ENCODE measurements around the gene GTPBP6. TPM values are rescaled to one million over a fixed set of nuclear protein-coding genes. Genes with fewer than 3 reads are reported as not detected.
"Not testable (repeated sequence)": the region's sequence is repeated elsewhere in the genome, so short reads cannot be mapped to it uniquely, and the experiment has no call there.

GTPBP6 gene
- polyA plus RNA-seq, 3 donors = 36.1 to 41.9 (median 36.6) TPM

- no peak for DNase-seq (ENCODE audit: low read depth in 3 of 3, low spot score in 2 of 3)
Observed at GRCh38 chrX:352181-352580, 33.6 kb upstream of the GTPBP6 start.

- DNase-seq (ENCODE audit: low read depth in 3 of 3, low spot score in 2 of 3) = no peak
Observed at GRCh38 chrX:351736-352135, 33.1 kb upstream of the GTPBP6 start.

GRCh38 chrX:351324-351641, 32.7 kb upstream of the GTPBP6 start:
- not testable (repeated sequence) for DNase-seq (ENCODE audit: low read depth in 3 of 3, low spot score in 2 of 3)

GRCh38 chrX:350534-351323, 32.1 kb upstream of the GTPBP6 start:
- no peak for DNase-seq (ENCODE audit: low read depth in 3 of 3, low spot score in 2 of 3)

GRCh38 chrX:350148-350533, 31.5 kb upstream of the GTPBP6 start:
- DNase-seq (ENCODE audit: low read depth in 3 of 3, low spot score in 2 of 3) = no peak

- DNase-seq (ENCODE audit: low read depth in 3 of 3, low spot score in 2 of 3) = no peak
Observed at GRCh38 chrX:349702-350101, 31.1 kb upstream of the GTPBP6 start.

GRCh38 chrX:349196-349595, 30.6 kb upstream of the GTPBP6 start:
- DNase-seq (ENCODE audit: low read depth in 3 of 3, low spot score in 2 of 3) = no peak

- DNase-seq (ENCODE audit: low read depth in 3 of 3, low spot score in 2 of 3) = no peak
Observed at GRCh38 chrX:348461-349117, 30.0 kb upstream of the GTPBP6 start.

GRCh38 chrX:347351-348117, 28.9 kb upstream of the GTPBP6 start:
- DNase-seq (ENCODE audit: low read depth in 3 of 3, low spot score in 2 of 3) = no peak

GRCh38 chrX:346034-346813, 27.6 kb upstream of the GTPBP6 start:
- no peak for DNase-seq (ENCODE audit: low read depth in 3 of 3, low spot score in 2 of 3)

GRCh38 chrX:345020-345925, 26.7 kb upstream of the GTPBP6 start:
- no peak for DNase-seq (ENCODE audit: low read depth in 3 of 3, low spot score in 2 of 3)

- no peak for DNase-seq (ENCODE audit: low read depth in 3 of 3, low spot score in 2 of 3)
Observed at GRCh38 chrX:344371-344901, 25.8 kb upstream of the GTPBP6 start.

- DNase-seq (ENCODE audit: low read depth in 3 of 3, low spot score in 2 of 3) = no peak
Observed at GRCh38 chrX:341541-342101, 23.0 kb upstream of the GTPBP6 start.

- no peak for DNase-seq (ENCODE audit: low read depth in 3 of 3, low spot score in 2 of 3)
Observed at GRCh38 chrX:340641-341423, 22.2 kb upstream of the GTPBP6 start.

- DNase-seq (ENCODE audit: low read depth in 3 of 3, low spot score in 2 of 3) = no peak
Observed at GRCh38 chrX:340121-340520, 21.5 kb upstream of the GTPBP6 start.

- no peak for DNase-seq (ENCODE audit: low read depth in 3 of 3, low spot score in 2 of 3)
Observed at GRCh38 chrX:338836-339400, 20.3 kb upstream of the GTPBP6 start.

- no peak for DNase-seq (ENCODE audit: low read depth in 3 of 3, low spot score in 2 of 3)
Observed at GRCh38 chrX:338281-338835, 19.8 kb upstream of the GTPBP6 start.

GRCh38 chrX:337331-337831, 18.8 kb upstream of the GTPBP6 start:
- DNase-seq (ENCODE audit: low read depth in 3 of 3, low spot score in 2 of 3) = no peak
